Upper lobe of right lung (tissue), 1 donor: ENCODE measurements around the gene VAMP2. TPM values are rescaled to one million over a fixed set of nuclear protein-coding genes. Genes with fewer than 3 reads are reported as not detected.

Experiments
- ATAC-seq: fragments of 200-7000 bp; cut with Tn5 transposase; one replicate; pipeline ENCODE4 v1.9.1; 2020; ENCODE audit warnings: mild to moderate bottlenecking, moderate library complexity
- DNase-seq: peaks from one replicate; pipeline ENCODE4 v3.0.0-alpha.2; 2020
- H3K27ac ChIP-seq: fragments of 200-600 bp; one replicate; pipeline ENCODE4 v1.8.0; 2022
- H3K27me3 ChIP-seq: fragments of 200-600 bp; one replicate; pipeline ENCODE4 v1.8.0; 2022; ENCODE audit warnings: mild to moderate bottlenecking
- H3K36me3 ChIP-seq: fragments of 200-600 bp; one replicate; pipeline ENCODE4 v1.8.0; 2022
- H3K4me1 ChIP-seq: fragments of 200-600 bp; one replicate; pipeline ENCODE4 v1.8.0; 2022
- H3K4me3 ChIP-seq: fragments of 200-600 bp; one replicate; pipeline ENCODE4 v1.8.0; 2022; ENCODE audit warnings: mild to moderate bottlenecking
- H3K9me3 ChIP-seq: fragments of 200-600 bp; one replicate; pipeline ENCODE4 v1.8.0; 2022
- intact Hi-C: fragments of 100-400 bp; cut with DNase I; formaldehyde crosslinking; loops from one replicate; pipeline ENCODE4 v1.11.0; 2022
- total RNA-seq: library from RNA; stranded (reverse); fragmentation: NEBNext Ultra II Directional; extraction: Animal tissue kit (Norgen Biotek cat#: 25700); gene quantifications from one replicate; pipeline ENCODE4 v1.2.1, GENCODE V29; 2021
- TF ChIP-seq, protein P1 (sequence below): fragments of 200-600 bp; IDR thresholded peaks from one replicate; pipeline ENCODE4 v1.8.0; 2022; ENCODE audit warnings: antibody characterized with exemption
- donor health status: DM: no; HTN: yes; CAD: no; lungs with severe emphysema.

VAMP2 gene
- total RNA-seq, 1 donor from 2014 or later: 78.1 TPM

- no peak overlapping the region for H3K27ac ChIP-seq
- DNase-seq (no peak), ATAC-seq (peak; percentile 21)
- intact Hi-C loops: loop anchor here (5.0 kb wide), 1 partner anchor 65 kb away; no protein-coding TSS in a partner anchor
- peak overlapping the region; percentile 67 for H3K4me3 ChIP-seq
- no peaks in the 10 kb centered on the region for H3K36me3 ChIP-seq
- H3K4me1 ChIP-seq: peaks cover 77% of the 10 kb centered on the region
- no peaks in the 10 kb centered on the region for H3K9me3 ChIP-seq
- TF ChIP-seq, protein P1, sequence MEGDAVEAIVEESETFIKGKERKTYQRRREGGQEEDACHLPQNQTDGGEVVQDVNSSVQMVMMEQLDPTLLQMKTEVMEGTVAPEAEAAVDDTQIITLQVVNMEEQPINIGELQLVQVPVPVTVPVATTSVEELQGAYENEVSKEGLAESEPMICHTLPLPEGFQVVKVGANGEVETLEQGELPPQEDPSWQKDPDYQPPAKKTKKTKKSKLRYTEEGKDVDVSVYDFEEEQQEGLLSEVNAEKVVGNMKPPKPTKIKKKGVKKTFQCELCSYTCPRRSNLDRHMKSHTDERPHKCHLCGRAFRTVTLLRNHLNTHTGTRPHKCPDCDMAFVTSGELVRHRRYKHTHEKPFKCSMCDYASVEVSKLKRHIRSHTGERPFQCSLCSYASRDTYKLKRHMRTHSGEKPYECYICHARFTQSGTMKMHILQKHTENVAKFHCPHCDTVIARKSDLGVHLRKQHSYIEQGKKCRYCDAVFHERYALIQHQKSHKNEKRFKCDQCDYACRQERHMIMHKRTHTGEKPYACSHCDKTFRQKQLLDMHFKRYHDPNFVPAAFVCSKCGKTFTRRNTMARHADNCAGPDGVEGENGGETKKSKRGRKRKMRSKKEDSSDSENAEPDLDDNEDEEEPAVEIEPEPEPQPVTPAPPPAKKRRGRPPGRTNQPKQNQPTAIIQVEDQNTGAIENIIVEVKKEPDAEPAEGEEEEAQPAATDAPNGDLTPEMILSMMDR: peak; percentile 33
- peaks cover 29% of the 10 kb centered on the region for H3K27me3 ChIP-seq
Measured at GRCh38 chr17:8121681-8122421, 40.9 kb downstream of the VAMP2 start.

DNA sequence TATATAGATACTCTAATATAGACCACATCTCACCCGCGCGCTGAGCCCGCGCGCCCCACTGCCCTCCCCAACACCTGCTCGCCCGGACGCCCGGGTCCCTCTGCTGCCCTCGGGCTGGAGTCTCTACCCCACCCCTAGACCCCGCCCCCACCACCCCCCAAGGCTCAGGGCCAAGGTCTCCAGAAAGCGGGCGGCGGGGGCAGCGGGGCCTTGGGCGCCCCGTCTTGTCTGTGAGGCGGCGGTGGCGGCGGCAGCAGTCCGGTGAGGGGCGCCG lies 41.4 kb downstream of the VAMP2 start:
- DNase-seq: no peak
- Histone ChIP-seq H3K36me3 (no peaks in the 10 kb centered on the region), H3K4me3 (peak overlapping the region; percentile 67), H3K9me3 (no peaks in the 10 kb centered on the region), H3K27ac (no peak overlapping the region), H3K27me3 (peaks cover 34% of the 10 kb centered on the region), H3K4me1 (peaks cover 75% of the 10 kb centered on the region)
- ATAC-seq: no peak
- TF ChIP-seq, protein P1: no peak
- intact Hi-C loops: loop anchor here (5.0 kb wide), 1 partner anchor 66 kb away; no protein-coding TSS in a partner anchor

- H3K27ac ChIP-seq: no peak overlapping the region
- TF ChIP-seq, protein P1: peak; percentile 31
- ATAC-seq (peak; percentile 4), DNase-seq (peak; percentile 85)
- H3K4me3 ChIP-seq: peak overlapping the region; percentile 67
- peaks cover 38% of the 10 kb centered on the region for H3K27me3 ChIP-seq
- H3K4me1 ChIP-seq: peaks cover 69% of the 10 kb centered on the region
- H3K9me3 ChIP-seq: no peaks in the 10 kb centered on the region
- H3K36me3 ChIP-seq: no peaks in the 10 kb centered on the region
- intact Hi-C loops: loop anchor here (5.0 kb wide), 1 partner anchor 67 kb away; no protein-coding TSS in a partner anchor
Measured at GRCh38 chr17:8120520-8121406, 42.0 kb downstream of the VAMP2 start.

GRCh38 chr17:8119581-8120519 lies 42.9 kb downstream of the VAMP2 start:
- DNase-seq: peak; percentile 86
- peaks cover 47% of the 10 kb centered on the region for H3K27me3 ChIP-seq
- H3K27ac ChIP-seq: peak overlapping the region; percentile 68
- intact Hi-C loops: loop anchor here (5.0 kb wide), 1 partner anchor 67 kb away; no protein-coding TSS in a partner anchor
- no peaks in the 10 kb centered on the region for H3K9me3 ChIP-seq
- peaks cover 63% of the 10 kb centered on the region for H3K4me1 ChIP-seq
- ATAC-seq: peak; percentile 57
- no peaks in the 10 kb centered on the region for H3K36me3 ChIP-seq
- H3K4me3 ChIP-seq: peak overlapping the region; percentile 67
- TF ChIP-seq, protein P1: no peak
